Activated T-cell treated with anti-CD3 and anti-CD28 coated beads for 1 hour (primary cell): Measurements from ENCODE around the gene IMPDH1.

Source experiments
- DNase-seq: peaks from one replicate; pipeline ENCODE4 v3.0.0-alpha.2; 2020; ENCODE audit warnings: low read depth

The IMPDH1 gene

DNA sequence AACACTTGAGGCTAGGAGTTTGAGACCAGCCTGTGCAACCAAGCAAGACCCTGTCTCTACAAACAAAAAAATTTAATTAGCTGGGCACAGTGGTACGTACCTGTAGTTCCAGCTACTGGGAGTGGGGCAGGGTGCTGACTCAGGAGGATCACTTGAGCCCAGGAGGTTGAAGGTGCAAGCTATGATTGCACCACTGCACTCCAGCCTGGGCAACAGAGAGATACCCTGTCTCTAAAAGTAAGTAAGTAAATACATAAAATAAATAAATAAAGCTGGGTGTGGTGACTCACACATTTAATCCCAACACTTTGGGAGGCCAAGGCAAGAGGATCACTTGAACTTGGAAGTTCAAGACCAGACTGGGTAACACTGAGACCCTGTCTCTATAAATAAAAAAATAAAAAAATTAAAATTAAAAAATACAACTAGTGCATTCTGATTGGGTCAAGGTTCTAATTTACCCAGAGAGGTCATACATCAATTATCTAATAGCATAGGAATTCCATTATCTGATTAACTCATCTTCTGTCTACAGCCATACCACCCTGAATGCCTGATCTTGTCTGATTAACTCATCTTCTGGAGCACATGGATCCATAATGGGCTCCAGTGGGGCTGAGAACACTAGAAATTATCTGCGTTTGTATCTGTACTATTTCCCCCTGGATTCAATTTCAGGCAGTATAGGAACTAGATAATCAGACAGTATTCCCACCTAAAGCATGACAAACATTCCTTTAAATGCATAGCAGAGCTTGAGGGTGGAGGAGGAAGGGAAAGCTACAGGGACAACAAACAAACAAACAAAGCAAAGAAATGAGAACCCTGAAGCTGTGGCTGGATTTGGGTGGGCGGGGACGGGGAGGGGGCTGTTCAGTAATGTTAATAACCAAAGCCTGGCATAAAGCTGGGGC is 24.9 kb upstream of the IMPDH1 start:
- no peak for DNase-seq

DNA sequence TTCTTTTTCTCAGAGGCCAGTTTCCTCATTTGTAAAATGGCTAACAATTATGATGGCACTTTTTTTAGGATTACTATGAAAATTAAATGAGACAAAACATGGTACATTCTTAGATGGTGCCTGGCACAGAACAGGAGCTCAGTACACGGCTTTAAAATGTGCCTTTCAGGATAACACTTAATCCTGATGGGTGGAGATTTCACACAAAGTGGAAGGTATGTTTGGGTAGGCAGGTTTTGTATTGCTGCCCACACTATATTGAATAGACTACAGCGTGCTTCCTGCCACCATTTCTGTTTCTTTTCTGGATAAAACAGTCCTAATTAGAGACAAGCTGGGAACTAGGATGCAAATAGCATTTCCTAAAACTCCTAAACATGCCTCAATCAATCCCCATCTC is 22.0 kb upstream of the IMPDH1 start:
- DNase-seq, result no peak

DNA sequence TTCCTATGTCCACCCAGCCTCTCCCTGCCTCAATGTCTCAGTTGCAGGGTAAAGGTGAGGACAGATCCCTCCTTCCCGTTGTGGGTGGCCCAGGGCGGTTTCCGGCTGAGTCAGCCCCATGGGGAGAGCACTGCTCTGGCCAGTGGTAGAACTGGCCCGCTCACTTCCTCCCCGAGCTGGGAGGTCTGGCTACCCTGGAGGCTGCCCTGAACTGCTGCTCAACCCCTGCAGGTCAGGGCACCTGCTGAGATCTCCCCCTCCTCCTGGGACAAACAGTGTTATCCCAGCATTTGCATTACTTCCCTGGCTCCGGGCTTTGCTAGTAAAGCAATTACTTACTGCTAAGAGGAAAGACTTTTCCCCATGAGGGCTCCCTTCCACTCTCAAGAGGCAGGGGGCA is 21.4 kb upstream of the IMPDH1 start:
- no peak for DNase-seq

DNA sequence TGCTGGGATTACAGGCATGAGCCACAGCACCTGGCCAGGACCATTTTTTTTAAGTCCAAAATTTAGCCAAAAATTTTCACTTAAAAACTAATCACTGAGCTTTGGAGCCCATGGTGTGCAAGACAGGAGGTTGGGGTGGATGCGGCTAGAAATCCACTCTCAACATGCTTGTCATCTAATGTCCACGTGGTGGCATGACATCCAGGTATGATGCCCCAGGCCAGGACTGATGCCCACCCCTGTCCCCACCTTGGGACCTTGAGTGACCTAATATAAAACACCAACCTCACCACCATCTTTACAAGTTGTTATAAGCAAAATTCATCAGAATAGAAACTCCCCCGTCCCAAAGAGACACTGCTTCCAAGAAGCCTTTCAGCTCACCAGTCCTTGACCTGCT is 20.4 kb upstream of the IMPDH1 start:
- no peak for DNase-seq

- DNase-seq, result no peak
Measured at GRCh38 chr7:128427289-128427891, 17.6 kb upstream of the IMPDH1 start.

- DNase-seq, result peak; percentile 78
Measured at GRCh38 chr7:128425850-128426249, 16.1 kb upstream of the IMPDH1 start.

GRCh38 chr7:128424686-128425275 is 15.0 kb upstream of the IMPDH1 start:
- DNase-seq, result no peak

- DNase-seq, result no peak
Measured at GRCh38 chr7:128422842-128423241, 13.1 kb upstream of the IMPDH1 start.

- no peak for DNase-seq
Measured at GRCh38 chr7:128422037-128422436, 12.3 kb upstream of the IMPDH1 start.

DNA sequence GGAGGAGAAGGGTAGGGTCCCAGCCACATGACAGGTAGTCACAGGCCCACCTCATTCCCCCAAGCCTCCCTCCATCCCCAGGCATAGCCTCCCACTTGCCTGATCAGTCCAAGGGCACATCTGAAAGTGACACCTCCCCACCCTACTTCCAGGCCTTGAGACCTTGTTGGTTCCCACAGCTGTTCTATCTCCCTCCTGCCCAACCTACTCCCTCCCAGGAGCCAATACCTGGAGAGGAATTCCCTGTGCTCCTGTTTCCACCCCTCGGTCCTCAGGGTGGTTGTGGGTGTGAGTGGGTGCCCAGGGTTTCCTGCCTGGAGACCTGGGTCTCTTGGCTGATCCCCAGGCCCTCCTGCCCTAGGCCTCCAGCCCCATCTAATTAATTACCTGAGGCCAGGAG is 11.6 kb upstream of the IMPDH1 start:
- no peak for DNase-seq

DNA sequence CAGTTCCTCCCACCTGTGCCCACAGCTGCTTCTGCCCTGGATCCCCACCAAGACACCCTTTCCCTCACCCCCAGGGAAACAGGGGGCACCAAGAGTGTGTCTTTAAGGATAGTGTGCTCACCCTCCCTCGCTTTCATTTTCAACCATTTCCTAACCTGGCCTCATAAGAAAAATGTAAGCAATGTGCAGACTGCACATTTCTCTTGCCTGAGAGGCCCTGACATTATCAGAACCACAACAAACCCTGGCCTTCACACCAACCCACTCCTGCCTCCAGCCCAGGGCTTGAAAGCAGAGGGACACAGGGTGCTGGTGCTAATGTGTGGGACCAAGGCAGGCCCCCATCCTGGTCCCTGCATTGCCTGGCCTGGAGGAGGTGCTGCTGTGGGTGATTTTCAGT is 11.0 kb upstream of the IMPDH1 start:
- no peak for DNase-seq

GRCh38 chr7:128419257-128419656 is 9.5 kb upstream of the IMPDH1 start:
- no peak for DNase-seq

DNA sequence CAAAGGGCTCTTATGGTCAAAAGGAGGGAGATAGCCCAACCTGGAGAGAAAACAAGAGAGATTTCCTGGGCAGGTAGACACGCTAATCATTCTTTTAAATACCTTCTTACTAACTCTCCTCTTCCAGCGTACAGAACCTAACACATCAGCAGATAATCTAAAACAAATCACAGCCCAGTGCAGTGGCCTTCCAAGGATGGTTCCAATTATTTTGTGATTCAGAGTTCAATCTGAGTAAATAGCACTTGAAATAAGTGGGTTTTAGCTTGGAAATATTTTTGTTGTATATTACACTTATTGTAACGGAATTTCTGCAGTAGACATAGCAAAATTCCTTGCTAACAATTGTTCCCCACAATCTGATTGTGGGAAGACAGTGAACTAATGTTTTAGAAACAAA is 7.3 kb upstream of the IMPDH1 start:
- no peak for DNase-seq

DNA sequence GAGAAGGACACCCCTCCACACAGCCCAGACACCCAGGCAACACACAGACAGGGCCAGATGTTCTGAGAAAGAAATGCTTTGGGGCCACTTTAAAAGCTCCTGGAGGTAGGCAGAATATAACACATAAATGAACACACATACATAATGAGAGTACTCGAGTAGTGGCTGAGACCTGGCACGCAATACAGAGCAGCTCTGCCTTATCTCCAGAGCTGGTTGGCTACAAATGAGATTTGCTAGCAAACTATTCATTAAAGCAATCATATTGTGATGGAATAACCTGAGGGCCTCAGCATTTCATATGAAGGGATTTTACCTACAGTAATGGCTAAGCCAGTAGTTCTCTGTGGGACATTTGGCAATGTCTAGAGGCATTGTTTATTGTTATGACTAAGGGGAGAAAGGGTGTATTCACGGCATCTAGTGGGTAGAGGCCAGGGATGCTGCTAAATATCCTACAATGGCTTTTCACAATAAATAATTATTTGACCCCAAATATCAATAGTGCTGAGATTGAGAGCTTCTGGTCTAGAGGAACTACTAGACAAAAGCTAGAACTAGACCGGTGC is 5.5 kb upstream of the IMPDH1 start:
- DNase-seq, result no peak

DNA sequence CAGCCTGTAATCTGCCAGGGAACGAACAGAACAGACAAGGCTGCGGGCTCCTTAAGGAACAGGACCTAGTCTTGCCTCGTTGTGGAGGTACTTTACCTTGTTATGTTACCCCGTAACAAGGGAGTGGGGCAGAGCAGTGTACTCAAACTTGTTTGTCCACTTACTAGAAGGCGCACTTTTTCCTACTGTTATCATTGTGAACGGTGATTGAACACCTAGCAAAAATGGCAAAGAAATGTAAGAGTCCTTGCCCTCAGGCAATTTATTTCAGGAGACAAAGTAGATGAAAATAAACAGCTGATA is 620 bp upstream of the IMPDH1 start:
- no peak for DNase-seq

- DNase-seq, result no peak
Measured at GRCh38 chr7:128408709-128409595, 830 bp downstream of the IMPDH1 start.

- no peak for DNase-seq
Measured at GRCh38 chr7:128407751-128408708, 1.8 kb downstream of the IMPDH1 start.

GRCh38 chr7:128407233-128407589 is 2.6 kb downstream of the IMPDH1 start:
- no peak for DNase-seq

DNA sequence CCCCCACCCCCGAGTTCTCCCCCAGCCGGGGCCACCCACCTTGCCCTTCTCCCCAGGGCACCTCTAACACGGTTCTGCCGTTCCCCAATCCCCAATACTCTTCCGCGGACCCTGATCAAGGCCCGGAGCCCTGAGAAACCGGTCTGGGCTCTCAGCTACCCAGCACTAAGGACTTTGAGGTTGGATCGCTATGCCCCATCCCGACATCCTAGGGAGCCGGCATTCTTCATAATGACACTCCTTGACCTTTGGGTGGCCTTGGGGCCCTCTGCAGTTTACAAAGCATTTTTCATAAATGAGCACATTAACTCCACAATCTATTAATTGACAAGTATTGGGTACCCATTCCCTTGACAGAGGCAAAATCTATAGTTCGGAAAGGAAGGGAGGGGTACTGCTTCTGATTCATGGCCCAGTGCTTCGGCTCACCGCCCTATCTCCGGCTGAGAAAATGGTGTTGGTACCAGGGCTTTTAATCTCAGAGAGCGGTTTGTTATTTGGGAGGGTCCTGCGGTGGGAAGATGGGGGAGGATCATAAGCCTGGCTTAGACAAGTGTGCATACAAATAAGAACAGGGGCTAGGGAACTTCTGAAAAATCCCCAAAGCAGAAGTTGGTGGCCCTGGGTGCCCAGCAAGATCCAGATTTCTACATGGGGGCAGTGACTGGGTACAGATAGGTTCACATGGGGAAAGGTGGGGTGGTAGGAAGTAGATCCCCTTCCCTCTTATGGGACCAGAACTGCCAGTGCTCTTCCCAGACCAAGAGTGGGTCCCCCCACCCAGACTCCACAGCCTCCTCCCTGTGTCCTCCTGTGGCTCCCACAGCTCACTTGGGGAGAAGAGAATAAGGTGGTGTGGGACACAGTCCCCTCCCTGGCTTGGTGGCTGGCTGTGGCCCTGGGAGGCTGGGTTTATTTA is 3.2 kb downstream of the IMPDH1 start:
- no peak for DNase-seq
